GM12875 (cell line): ENCODE results near the gene DTNA.
"Not testable (repeated sequence)": the region's sequence is repeated elsewhere in the genome, so short reads cannot be mapped to it uniquely, and the experiment has no call there.

Experiments used
- H3K4me3 ChIP-seq: one replicate; pipeline ENCODE4 v1.5.1; 2011; ENCODE audit warnings: low read depth, low read length, control low read depth
- TF ChIP-seq, protein P1 (sequence below): IDR thresholded peaks from 2 replicates; pipeline ENCODE4 v1.5.1; 2011; ENCODE audit warnings: low read depth, mild to moderate bottlenecking, control low read depth, inconsistent platforms, low read length, moderate library complexity, borderline replicate concordance; ENCODE audit not compliant: insufficient read depth

Gene DTNA

GRCh38 chr18:34709750-34710441 lies at the start of gene DTNA:
Gene DTNA, plus strand, starts transcription at chr18:34710298. Its CDS starts 45,679 bp downstream, at chr18:34755977.
- TF ChIP-seq, protein P1, sequence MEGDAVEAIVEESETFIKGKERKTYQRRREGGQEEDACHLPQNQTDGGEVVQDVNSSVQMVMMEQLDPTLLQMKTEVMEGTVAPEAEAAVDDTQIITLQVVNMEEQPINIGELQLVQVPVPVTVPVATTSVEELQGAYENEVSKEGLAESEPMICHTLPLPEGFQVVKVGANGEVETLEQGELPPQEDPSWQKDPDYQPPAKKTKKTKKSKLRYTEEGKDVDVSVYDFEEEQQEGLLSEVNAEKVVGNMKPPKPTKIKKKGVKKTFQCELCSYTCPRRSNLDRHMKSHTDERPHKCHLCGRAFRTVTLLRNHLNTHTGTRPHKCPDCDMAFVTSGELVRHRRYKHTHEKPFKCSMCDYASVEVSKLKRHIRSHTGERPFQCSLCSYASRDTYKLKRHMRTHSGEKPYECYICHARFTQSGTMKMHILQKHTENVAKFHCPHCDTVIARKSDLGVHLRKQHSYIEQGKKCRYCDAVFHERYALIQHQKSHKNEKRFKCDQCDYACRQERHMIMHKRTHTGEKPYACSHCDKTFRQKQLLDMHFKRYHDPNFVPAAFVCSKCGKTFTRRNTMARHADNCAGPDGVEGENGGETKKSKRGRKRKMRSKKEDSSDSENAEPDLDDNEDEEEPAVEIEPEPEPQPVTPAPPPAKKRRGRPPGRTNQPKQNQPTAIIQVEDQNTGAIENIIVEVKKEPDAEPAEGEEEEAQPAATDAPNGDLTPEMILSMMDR: no peak
- no peak within 1 kb of the TSS for H3K4me3 ChIP-seq

DNA sequence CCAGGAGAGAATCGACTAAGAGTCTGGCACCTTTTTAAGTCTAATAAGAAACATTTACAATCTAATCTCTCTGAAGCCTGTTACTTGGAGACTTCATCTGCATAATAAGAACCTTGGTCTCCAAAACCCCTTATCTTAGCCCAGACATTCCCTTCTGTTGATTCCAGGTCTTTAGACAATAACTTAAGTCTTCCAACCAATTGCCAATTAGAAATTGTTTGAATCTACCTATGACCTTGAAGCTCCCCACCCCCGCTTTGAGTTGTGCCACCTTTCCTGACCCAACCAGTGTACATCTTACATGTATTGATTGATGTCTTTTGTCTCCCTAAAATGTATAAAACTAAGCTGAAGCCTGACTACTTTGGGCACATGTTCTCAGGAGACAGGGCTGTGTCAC lies 49.5 kb upstream of the DTNA start:
- H3K4me3 ChIP-seq: no peak overlapping the region
- TF ChIP-seq, protein P1: no peak

- no peak overlapping the region for H3K4me3 ChIP-seq
- TF ChIP-seq, protein P1: peak; percentile 69
Observed at GRCh38 chr18:34661464-34662087, 48.5 kb upstream of the DTNA start.

DNA sequence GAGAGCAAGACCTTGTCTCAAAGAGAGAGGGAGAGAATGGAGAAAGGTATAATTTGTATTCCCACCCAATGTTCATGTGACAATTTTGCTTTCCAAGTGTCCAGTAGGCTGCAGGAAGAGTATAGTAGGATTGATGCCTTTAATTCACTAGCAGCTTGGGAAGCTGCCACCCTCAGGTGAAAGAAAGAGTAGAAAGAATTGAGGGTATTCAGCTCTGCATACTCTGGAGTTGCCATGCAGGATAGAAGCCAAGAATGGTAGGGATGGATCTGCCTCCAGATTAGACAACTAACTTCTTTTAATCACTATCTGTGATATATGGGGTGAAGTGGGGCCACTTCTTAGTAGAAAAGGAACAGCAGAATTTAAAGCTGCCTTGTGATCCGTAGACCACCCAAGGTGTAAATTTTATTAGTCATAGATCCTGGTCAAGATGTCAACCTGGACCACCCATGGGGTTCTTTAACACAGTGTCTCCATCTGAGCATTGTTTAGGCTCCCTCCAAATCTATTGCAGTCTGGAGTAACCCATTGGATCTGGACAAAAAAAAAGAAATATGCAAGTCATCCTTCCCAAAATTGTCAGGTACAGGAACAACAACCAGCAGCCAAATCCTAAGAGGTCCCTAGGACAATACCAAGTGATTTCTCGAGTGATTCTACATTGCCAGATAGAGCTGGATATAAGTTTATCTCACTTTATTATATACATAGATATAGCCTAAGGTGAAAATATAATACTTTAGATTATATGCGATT lies 33.1 kb upstream of the DTNA start:
- TF ChIP-seq, protein P1: no peak

DNA sequence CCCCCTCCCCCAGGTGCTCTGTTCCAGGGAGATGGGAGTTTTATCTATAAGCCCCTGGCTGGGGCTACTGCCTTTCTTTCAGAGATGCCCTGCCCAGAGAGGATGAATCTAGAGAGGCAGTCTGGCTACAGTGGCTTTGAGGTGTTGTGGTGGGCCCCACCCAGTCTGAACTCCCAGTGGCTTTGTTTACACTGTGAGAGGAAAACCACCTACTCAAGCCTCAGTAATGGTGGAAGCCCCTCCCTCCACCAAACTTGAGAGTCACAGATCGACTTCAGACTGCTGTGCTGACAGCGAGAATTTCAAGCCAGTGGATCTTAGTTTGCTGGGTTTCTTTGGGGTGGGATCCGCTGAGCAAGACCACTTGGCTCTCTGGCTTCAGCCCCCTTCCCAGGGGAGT lies 20.3 kb upstream of the DTNA start:
- not testable (repeated sequence) for H3K4me3 ChIP-seq

More for the DNA sequence above, 33.1 kb upstream of the DTNA start:
- no peak overlapping the region for H3K4me3 ChIP-seq

DNA sequence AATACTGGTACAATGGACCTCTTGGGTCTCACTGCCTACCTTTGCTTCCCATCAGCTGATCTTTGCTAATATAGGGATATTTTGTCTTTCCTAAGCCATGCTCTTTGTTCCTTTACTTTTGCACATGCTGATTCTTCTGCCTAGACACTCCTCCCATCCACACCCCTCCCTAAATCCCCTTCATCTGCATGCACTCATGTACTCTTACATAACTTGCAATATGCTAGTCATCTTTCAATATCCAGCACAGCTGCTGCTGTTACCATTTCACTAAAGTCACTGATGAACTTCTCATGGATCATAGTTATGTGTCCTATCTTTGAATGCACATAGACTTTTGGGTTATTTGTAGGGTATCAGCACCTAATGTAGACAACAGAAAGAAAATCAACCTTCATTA lies 18.5 kb upstream of the DTNA start:
- no peak overlapping the region for H3K4me3 ChIP-seq
- TF ChIP-seq, protein P1: no peak

DNA sequence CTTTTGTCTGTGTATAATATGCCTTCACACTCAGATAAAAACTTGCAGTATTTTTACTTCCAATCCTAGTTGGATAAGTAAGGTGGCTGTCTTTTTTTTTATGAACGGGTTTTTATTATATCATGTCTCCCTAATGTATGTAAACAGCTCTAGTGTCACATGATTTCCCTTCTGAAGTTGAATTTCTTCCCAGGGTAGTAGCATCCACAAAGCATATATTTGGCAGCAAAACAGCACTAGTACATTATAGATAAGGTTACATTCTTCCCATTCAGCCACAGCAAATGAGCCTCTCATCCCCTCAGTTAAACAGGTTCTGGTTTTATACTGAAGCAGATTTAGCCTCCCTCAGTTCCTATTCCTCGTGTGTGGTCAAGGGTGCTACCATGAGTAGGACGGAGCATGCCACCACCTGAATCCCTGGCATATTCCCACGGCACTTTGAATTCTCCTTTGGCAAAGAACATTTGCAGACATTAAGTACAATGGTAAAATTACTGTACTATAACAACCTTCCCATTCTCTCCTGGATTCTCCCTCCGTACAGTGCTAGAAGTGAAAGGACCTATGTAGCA lies 15.4 kb upstream of the DTNA start:
- no peak overlapping the region for H3K4me3 ChIP-seq
- TF ChIP-seq, protein P1: no peak
